ENCODE measurements around the gene TRIM39.

TRIM39 gene

GRCh38 chr6:30325873-30326525 lies 728 bp upstream of the TRIM39 start:
- in situ Hi-C loops (cut with MboI; ENCODE audit: low pct_unique_long_range_greater_than_20kb, low sequenced_read_pairs, unreplicated experiment): no loop called here
- DNase-seq (ENCODE audit: low spot score): peak; percentile 80
- TF ChIP-seq, protein P1, sequence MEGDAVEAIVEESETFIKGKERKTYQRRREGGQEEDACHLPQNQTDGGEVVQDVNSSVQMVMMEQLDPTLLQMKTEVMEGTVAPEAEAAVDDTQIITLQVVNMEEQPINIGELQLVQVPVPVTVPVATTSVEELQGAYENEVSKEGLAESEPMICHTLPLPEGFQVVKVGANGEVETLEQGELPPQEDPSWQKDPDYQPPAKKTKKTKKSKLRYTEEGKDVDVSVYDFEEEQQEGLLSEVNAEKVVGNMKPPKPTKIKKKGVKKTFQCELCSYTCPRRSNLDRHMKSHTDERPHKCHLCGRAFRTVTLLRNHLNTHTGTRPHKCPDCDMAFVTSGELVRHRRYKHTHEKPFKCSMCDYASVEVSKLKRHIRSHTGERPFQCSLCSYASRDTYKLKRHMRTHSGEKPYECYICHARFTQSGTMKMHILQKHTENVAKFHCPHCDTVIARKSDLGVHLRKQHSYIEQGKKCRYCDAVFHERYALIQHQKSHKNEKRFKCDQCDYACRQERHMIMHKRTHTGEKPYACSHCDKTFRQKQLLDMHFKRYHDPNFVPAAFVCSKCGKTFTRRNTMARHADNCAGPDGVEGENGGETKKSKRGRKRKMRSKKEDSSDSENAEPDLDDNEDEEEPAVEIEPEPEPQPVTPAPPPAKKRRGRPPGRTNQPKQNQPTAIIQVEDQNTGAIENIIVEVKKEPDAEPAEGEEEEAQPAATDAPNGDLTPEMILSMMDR (IDR thresholded peaks at IDR 0.05; ENCODE audit: extremely low read depth, insufficient read depth, missing control alignments): no peak

GRCh38 chr6:30327232-30327746 lies 562 bp downstream of the TRIM39 start:
- TF ChIP-seq, protein P1 (IDR thresholded peaks at IDR 0.05; ENCODE audit: extremely low read depth, insufficient read depth, missing control alignments): no peak
- DNase-seq (ENCODE audit: low spot score): no peak
- in situ Hi-C loops (cut with MboI; ENCODE audit: low pct_unique_long_range_greater_than_20kb, low sequenced_read_pairs, unreplicated experiment): no loop called here

DNA sequence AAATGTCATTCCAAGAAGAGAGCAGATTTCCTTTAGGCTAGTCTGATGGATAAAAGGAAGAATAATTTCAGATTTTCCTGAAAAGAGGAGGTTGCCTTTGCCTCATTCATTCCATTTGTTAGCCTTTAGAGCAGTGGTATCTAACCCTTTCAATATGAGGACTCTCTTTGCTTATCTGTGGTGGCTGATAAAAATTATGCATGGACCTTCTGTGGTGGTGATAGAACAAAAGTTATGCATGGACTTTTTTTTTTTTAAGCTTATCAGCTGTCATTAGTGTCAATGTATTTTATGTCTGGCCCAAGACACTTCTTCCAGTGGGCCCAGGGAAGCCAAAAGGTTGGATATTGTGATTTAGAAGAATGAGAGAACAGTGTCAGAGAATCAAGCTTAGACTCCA lies 1.7 kb downstream of the TRIM39 start:
- in situ Hi-C loops (cut with MboI; ENCODE audit: low pct_unique_long_range_greater_than_20kb, low sequenced_read_pairs, unreplicated experiment): no loop called here
- no peak for DNase-seq (ENCODE audit: low spot score)
- TF ChIP-seq, protein P1 (IDR thresholded peaks at IDR 0.05; ENCODE audit: extremely low read depth, insufficient read depth, missing control alignments): no peak

DNA sequence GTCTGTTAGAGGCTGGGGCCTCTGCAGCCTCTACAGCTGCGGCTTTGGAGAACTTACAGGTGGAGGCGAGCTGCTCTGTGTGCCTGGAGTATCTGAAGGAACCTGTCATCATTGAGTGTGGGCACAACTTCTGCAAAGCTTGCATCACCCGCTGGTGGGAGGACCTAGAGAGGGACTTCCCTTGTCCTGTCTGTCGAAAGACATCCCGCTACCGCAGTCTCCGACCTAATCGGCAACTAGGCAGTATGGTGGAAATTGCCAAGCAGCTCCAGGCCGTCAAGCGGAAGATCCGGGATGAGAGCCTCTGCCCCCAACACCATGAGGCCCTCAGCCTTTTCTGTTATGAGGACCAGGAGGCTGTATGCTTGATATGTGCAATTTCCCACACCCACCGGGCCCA lies 2.6 kb downstream of the TRIM39 start:
- in situ Hi-C loops (cut with MboI; ENCODE audit: low pct_unique_long_range_greater_than_20kb, low sequenced_read_pairs, unreplicated experiment): no loop called here
- no peak for DNase-seq (ENCODE audit: low spot score)

GRCh38 chr6:30331981-30332380 lies 5.3 kb downstream of the TRIM39 start:
- no peak for DNase-seq (ENCODE audit: low spot score)
- in situ Hi-C loops (cut with MboI; ENCODE audit: low pct_unique_long_range_greater_than_20kb, low sequenced_read_pairs, unreplicated experiment): no loop called here
- TF ChIP-seq, protein P1 (IDR thresholded peaks at IDR 0.05; ENCODE audit: extremely low read depth, insufficient read depth, missing control alignments): no peak

More for the DNA sequence above, 2.6 kb downstream of the TRIM39 start:
- TF ChIP-seq, protein P1 (IDR thresholded peaks at IDR 0.05; ENCODE audit: extremely low read depth, insufficient read depth, missing control alignments): no peak

DNA sequence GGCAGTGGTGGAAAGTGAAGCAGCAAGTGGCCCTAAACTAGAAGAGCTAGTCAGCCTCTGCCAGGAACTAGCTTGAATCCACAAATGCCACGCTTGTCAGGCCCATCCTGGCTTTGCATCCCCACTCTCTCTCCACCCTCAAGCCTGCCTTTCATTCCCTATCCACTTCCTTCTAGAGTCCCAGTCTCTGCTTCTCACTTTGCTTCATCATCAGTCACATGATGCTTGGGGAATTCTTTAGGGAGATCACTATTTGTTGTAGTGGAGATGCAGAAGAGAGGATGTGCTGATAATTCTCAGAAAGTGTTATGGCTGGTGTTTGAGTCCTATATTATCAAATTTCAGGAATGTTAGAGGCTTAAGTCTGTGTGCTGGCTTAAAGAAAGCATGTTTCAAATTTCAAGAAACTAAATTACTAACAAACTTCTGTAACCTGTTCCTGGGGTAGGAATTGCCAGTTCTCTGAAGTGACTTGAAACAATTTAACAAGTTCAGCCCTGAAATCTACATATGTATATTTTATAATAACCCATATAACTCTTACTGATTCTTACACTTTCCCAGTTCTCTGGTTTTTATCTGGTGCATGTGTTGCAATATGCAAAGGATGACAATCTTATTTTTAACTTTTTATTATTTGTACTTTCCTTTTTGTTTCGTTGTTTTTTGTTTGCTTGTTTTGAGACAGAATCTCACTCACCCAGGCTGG lies 7.5 kb downstream of the TRIM39 start:
- TF ChIP-seq, protein P1 (IDR thresholded peaks at IDR 0.05; ENCODE audit: extremely low read depth, insufficient read depth, missing control alignments): no peak
- in situ Hi-C loops (cut with MboI; ENCODE audit: low pct_unique_long_range_greater_than_20kb, low sequenced_read_pairs, unreplicated experiment): no loop called here
- no peak for DNase-seq (ENCODE audit: low spot score)

Measured in GM13977 (cell line).